ENCODE measurements around the gene TPRN.

Gene TPRN

GRCh38 chr9:137198051-137198901, 2.3 kb downstream of the TPRN start:
- TF ChIP-seq POLR2A (IDR thresholded peaks at IDR 0.05; ENCODE audit: low read depth, low read length): no peak
- TF ChIP-seq TAF1 (IDR thresholded peaks at IDR 0.05; ENCODE audit: borderline replicate concordance, low read depth, low read length): no peak
- no peak for TF ChIP-seq POLR2AphosphoS5 (IDR thresholded peaks at IDR 0.05; ENCODE audit: low read depth, low read length)
- DNase-seq (ENCODE audit: insufficient read length) (no peak), FAIRE-seq (no peak)

GRCh38 chr9:137195525-137196220, 4.9 kb downstream of the TPRN start:
- TF ChIP-seq POLR2AphosphoS5 (IDR thresholded peaks at IDR 0.05; ENCODE audit: low read depth, low read length): no peak
- TF ChIP-seq TAF1 (IDR thresholded peaks at IDR 0.05; ENCODE audit: borderline replicate concordance, low read depth, low read length): no peak
- TF ChIP-seq POLR2A (IDR thresholded peaks at IDR 0.05; ENCODE audit: low read depth, low read length): no peak
- DNase-seq (ENCODE audit: insufficient read length): no peak
- no peak for FAIRE-seq

- DNase-seq (ENCODE audit: insufficient read length): no peak
- FAIRE-seq: no peak
- TF ChIP-seq POLR2AphosphoS5 (IDR thresholded peaks at IDR 0.05; ENCODE audit: low read depth, low read length) (no peak), TAF1 (IDR thresholded peaks at IDR 0.05; ENCODE audit: borderline replicate concordance, low read depth, low read length) (no peak), POLR2A (IDR thresholded peaks at IDR 0.05; ENCODE audit: low read depth, low read length) (no peak)
Measured at GRCh38 chr9:137194909-137195308, 5.6 kb downstream of the TPRN start.

- FAIRE-seq (no peak), DNase-seq (ENCODE audit: insufficient read length) (no peak)
- TF ChIP-seq POLR2A (IDR thresholded peaks at IDR 0.05; ENCODE audit: low read depth, low read length) (no peak), POLR2AphosphoS5 (IDR thresholded peaks at IDR 0.05; ENCODE audit: low read depth, low read length) (no peak), TAF1 (IDR thresholded peaks at IDR 0.05; ENCODE audit: borderline replicate concordance, low read depth, low read length) (no peak)
Measured at GRCh38 chr9:137194388-137194787, 6.2 kb downstream of the TPRN start.

GRCh38 chr9:137193771-137194170, 6.8 kb downstream of the TPRN start:
- TF ChIP-seq TAF1 (IDR thresholded peaks at IDR 0.05; ENCODE audit: borderline replicate concordance, low read depth, low read length) (no peak), POLR2AphosphoS5 (IDR thresholded peaks at IDR 0.05; ENCODE audit: low read depth, low read length) (no peak), POLR2A (IDR thresholded peaks at IDR 0.05; ENCODE audit: low read depth, low read length) (no peak)
- no peak for FAIRE-seq
- no peak for DNase-seq (ENCODE audit: insufficient read length)

GRCh38 chr9:137192859-137193258, 7.7 kb downstream of the TPRN start:
- no peak for TF ChIP-seq POLR2AphosphoS5 (IDR thresholded peaks at IDR 0.05; ENCODE audit: low read depth, low read length)

GRCh38 chr9:137192448-137192780, 8.1 kb downstream of the TPRN start:
- TF ChIP-seq POLR2A (IDR thresholded peaks at IDR 0.05; ENCODE audit: low read depth, low read length) (no peak), TAF1 (IDR thresholded peaks at IDR 0.05; ENCODE audit: borderline replicate concordance, low read depth, low read length) (no peak), POLR2AphosphoS5 (IDR thresholded peaks at IDR 0.05; ENCODE audit: low read depth, low read length) (no peak)
- FAIRE-seq: no peak
- no peak for DNase-seq (ENCODE audit: insufficient read length)

More at GRCh38 chr9:137192859-137193258, 7.7 kb downstream of the TPRN start:
- DNase-seq (ENCODE audit: insufficient read length) (no peak), FAIRE-seq (no peak)

- no peak for FAIRE-seq
- no peak for DNase-seq (ENCODE audit: insufficient read length)
- TF ChIP-seq POLR2AphosphoS5 (IDR thresholded peaks at IDR 0.05; ENCODE audit: low read depth, low read length): no peak
- no peak for TF ChIP-seq TAF1 (IDR thresholded peaks at IDR 0.05; ENCODE audit: borderline replicate concordance, low read depth, low read length)
- TF ChIP-seq POLR2A (IDR thresholded peaks at IDR 0.05; ENCODE audit: low read depth, low read length): no peak
Measured at GRCh38 chr9:137191691-137192447, 8.7 kb downstream of the TPRN start.

GRCh38 chr9:137191245-137191644, 9.3 kb downstream of the TPRN start:
- no peak for TF ChIP-seq POLR2AphosphoS5 (IDR thresholded peaks at IDR 0.05; ENCODE audit: low read depth, low read length)
- TF ChIP-seq POLR2A (IDR thresholded peaks at IDR 0.05; ENCODE audit: low read depth, low read length): no peak
- TF ChIP-seq TAF1 (IDR thresholded peaks at IDR 0.05; ENCODE audit: borderline replicate concordance, low read depth, low read length): no peak
- FAIRE-seq: no peak
- DNase-seq (ENCODE audit: insufficient read length): no peak

GRCh38 chr9:137190315-137190856, 10.2 kb downstream of the TPRN start:
- no peak for FAIRE-seq
- no peak for TF ChIP-seq POLR2A (IDR thresholded peaks at IDR 0.05; ENCODE audit: low read depth, low read length)
- TF ChIP-seq POLR2AphosphoS5 (IDR thresholded peaks at IDR 0.05; ENCODE audit: low read depth, low read length): no peak
- no peak for TF ChIP-seq TAF1 (IDR thresholded peaks at IDR 0.05; ENCODE audit: borderline replicate concordance, low read depth, low read length)
- no peak for DNase-seq (ENCODE audit: insufficient read length)

Data from GM12892 (cell line).